Fibroblast of lung (primary cell): Measurements from ENCODE around the gene PEPD. TPM values are rescaled to one million over a fixed set of nuclear protein-coding genes. Genes with fewer than 3 reads are reported as not detected.

Experiments
- DNase-seq, 2 donors: peaks; one replicate each; pipeline versions ENCODE4 v3.0.0 to v3.0.0-alpha.2; 2010; ENCODE audit warnings: low read depth in 2 of 2
- H2AFZ ChIP-seq: 2 replicates; pipeline ENCODE4 v1.5.1; 2012; ENCODE audit warnings: low read length, control low read depth, inconsistent platforms
- H3K27ac ChIP-seq: 2 replicates; pipeline ENCODE4 v1.5.1; 2011; ENCODE audit warnings: low read length, control low read depth; ENCODE audit not compliant: insufficient read depth
- H3K27me3 ChIP-seq: 2 replicates; pipeline ENCODE4 v1.5.1; 2011; ENCODE audit warnings: mild to moderate bottlenecking, low read length; ENCODE audit not compliant: control insufficient read depth, insufficient read depth
- H3K36me3 ChIP-seq: 2 replicates; pipeline ENCODE4 v1.5.1; 2011; ENCODE audit warnings: low read length; ENCODE audit not compliant: control insufficient read depth, insufficient read depth
- H3K4me1 ChIP-seq: 2 replicates; pipeline ENCODE4 v1.5.1; 2011; ENCODE audit warnings: low read length; ENCODE audit not compliant: control insufficient read depth, insufficient read depth; ENCODE audit errors: extremely low read depth
- H3K4me2 ChIP-seq: 2 replicates; pipeline ENCODE4 v1.5.1; 2011; ENCODE audit warnings: low read length, control low read depth; ENCODE audit not compliant: insufficient read depth; ENCODE audit errors: extremely low read depth
- H3K4me3 ChIP-seq, 4 experiments: fragments of 200-600 bp in 1 of 4; sonication (generic) in 1 of 4; replicated peaks in 1 of 4; 2 replicates each; pipeline ENCODE4 v1.5.1; 2011 to 2016; ENCODE audit warnings: low read length in 4 of 4, low read depth in 3 of 4, mild to moderate bottlenecking in 3 of 4, control low read depth in 2 of 4, inconsistent platforms in 1 of 4, mixed read lengths in 1 of 4; ENCODE audit not compliant: insufficient read depth in 1 of 4; ENCODE audit errors: control extremely low read depth in 1 of 4
- H3K79me2 ChIP-seq: 2 replicates; pipeline ENCODE4 v1.5.1; 2012; ENCODE audit warnings: mild to moderate bottlenecking, low read length, inconsistent platforms; ENCODE audit not compliant: control insufficient read depth, insufficient read depth
- H3K9ac ChIP-seq: 2 replicates; pipeline ENCODE4 v1.5.1; 2011; ENCODE audit warnings: mild to moderate bottlenecking, low read length, control low read depth; ENCODE audit not compliant: insufficient read depth
- H3K9me3 ChIP-seq: 2 replicates; pipeline ENCODE4 v1.5.1; 2012; ENCODE audit warnings: low read depth, low read length; ENCODE audit not compliant: control insufficient read depth, insufficient read depth
- H4K20me1 ChIP-seq: 2 replicates; pipeline ENCODE4 v1.5.1; 2011; ENCODE audit warnings: low read length; ENCODE audit not compliant: control insufficient read depth, insufficient read depth; ENCODE audit errors: extremely low read depth
- CTCF ChIP-seq, 2 donors: IDR thresholded peaks in 1 of 2; conservative IDR thresholded peaks in 1 of 2; 1 replicate in 1 of 2; 2 replicates in 1 of 2; pipeline ENCODE4 v1.5.1; 2011 to 2012; ENCODE audit warnings: low read length in 2 of 2, control low read depth in 1 of 2, inconsistent platforms in 1 of 2, low read depth in 1 of 2, mild to moderate bottlenecking in 1 of 2
- EZH2 ChIP-seq: IDR thresholded peaks from 2 replicates; pipeline ENCODE4 v1.5.1; 2012; ENCODE audit warnings: low read length, control low read depth, mild to moderate bottlenecking; ENCODE audit errors: missing control alignments
- polyA plus RNA-seq, 2 donors: library from polyadenylated mRNA; depleted of rRNA in 1 of 2; stranded (reverse) in 1 of 2; unstranded in 1 of 2; fragments of >200 nt; gene quantifications; 2 replicates each; pipeline ENCODE4 v1.2.1, GENCODE V29; 2011 to 2012; ENCODE audit warnings: missing spikeins in 1 of 2
- total RNA-seq: library from RNA; depleted of rRNA; stranded (reverse); fragments of >200 nt; gene quantifications from 2 replicates; pipeline ENCODE4 v1.2.1, GENCODE V29; 2014

PEPD gene
- total and polyA plus RNA-seq, 2 donors (not counting 1 experiment from before 2014, with no cell fraction given) = 59.8 to 81.9 TPM

- Histone ChIP-seq H3K36me3 (no peaks in the 10 kb centered on the region), H2AFZ (no peak overlapping the region), H3K4me2 (no peak overlapping the region), H3K4me3 (no peak overlapping the region), H3K79me2 (no peaks in the 10 kb centered on the region), H3K27ac (no peak overlapping the region), H3K27me3 (no peaks in the 10 kb centered on the region), H3K9me3 (no peaks in the 10 kb centered on the region), H3K9ac (no peak overlapping the region), H4K20me1 (no peaks in the 10 kb centered on the region), H3K4me1 (peaks cover 18% of the 10 kb centered on the region)
- TF ChIP-seq CTCF (conservative IDR thresholded peaks at IDR 0.05 in 1 of 2, IDR thresholded peaks at IDR 0.05 in 1 of 2; ENCODE audit: low read depth in 1 of 2, low read length in 2 of 2) = peak in 1 of 2 donors; percentile 31
- no peak for TF ChIP-seq EZH2
- no peak for DNase-seq
Measured at GRCh38 chr19:33397536-33398360, 123.8 kb downstream of the PEPD start.

- no peak overlapping the region for H3K27ac ChIP-seq
- no peak overlapping the region for H3K9ac ChIP-seq
- H4K20me1 ChIP-seq = no peaks in the 10 kb centered on the region
- no peaks in the 10 kb centered on the region for H3K36me3 ChIP-seq
- no peaks in the 10 kb centered on the region for H3K9me3 ChIP-seq
- H2AFZ ChIP-seq = no peak overlapping the region
- no peaks in the 10 kb centered on the region for H3K79me2 ChIP-seq
- no peaks in the 10 kb centered on the region for H3K27me3 ChIP-seq
- H3K4me1 ChIP-seq = peaks cover 18% of the 10 kb centered on the region
- DNase-seq = no peak
- H3K4me3 ChIP-seq = no peak overlapping the region
- TF ChIP-seq CTCF (conservative IDR thresholded peaks at IDR 0.05 in 1 of 2, IDR thresholded peaks at IDR 0.05 in 1 of 2; ENCODE audit: low read depth in 1 of 2, low read length in 2 of 2) (no peak), EZH2 (no peak)
- no peak overlapping the region for H3K4me2 ChIP-seq
Measured at GRCh38 chr19:33396701-33397535, 124.7 kb downstream of the PEPD start.
